Occipital lobe (tissue), 2 donors: ENCODE data around the gene PRSS37. TPM values are rescaled to one million over a fixed set of nuclear protein-coding genes. Genes with fewer than 3 reads are reported as not detected.

Experiments
- DNase-seq: peaks from one replicate; lab custom pipeline; 2025; lab: John Stamatoyannopoulos, UW
- total RNA-seq: library from RNA; depleted of rRNA; stranded (reverse); fragments of >200 nt; gene quantifications from one replicate; pipeline ENCODE4 v1.2.3, GENCODE V29; 2014

The PRSS37 gene
- total RNA-seq, 1 donor from 2014 or later: not detected

DNA sequence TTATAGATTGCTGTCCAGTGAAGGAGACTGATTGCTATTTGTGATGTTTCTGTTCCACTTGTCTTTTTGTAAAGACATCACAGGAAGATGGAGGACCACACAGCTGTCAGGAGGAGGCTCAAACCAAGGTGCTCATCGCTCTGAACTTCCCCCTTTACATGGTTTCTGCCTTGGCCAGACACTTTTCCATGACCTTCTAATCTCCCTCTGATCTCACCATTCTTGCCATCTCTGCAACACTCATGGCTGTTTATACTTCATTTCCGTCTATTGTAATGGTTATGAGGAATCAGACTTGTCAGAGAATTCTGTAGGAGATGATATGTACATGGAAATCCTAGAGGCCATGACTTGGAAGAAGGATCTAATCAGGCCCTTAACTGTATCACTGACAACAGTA lies 53.0 kb downstream of the PRSS37 start:
- no peak for DNase-seq

Other genes starting within 250 kb of the PRSS37 start
- gene DENND11, start 139.3 kb downstream of the PRSS37 start, total RNA-seq: 47.7 TPM
- gene WEE2, start 133.1 kb downstream of the PRSS37 start, total RNA-seq: 0.16 TPM
- gene SSBP1, start 103.1 kb downstream of the PRSS37 start, total RNA-seq: 79.9 TPM
- gene TAS2R3, start 77.4 kb downstream of the PRSS37 start, total RNA-seq: 2.5 TPM
- 4.5 TPM for gene TAS2R4, start 64.8 kb downstream of the PRSS37 start, total RNA-seq
- gene TAS2R5, start 51.3 kb downstream of the PRSS37 start, total RNA-seq: 3.4 TPM
- 0.31 TPM for gene OR9A4, start 74.9 kb upstream of the PRSS37 start, total RNA-seq
- gene CLEC5A, start 105.5 kb upstream of the PRSS37 start, total RNA-seq: not detected
- gene TAS2R38, start 132.3 kb upstream of the PRSS37 start, total RNA-seq: not detected
- 0.16 TPM for gene MGAM, start 154.4 kb upstream of the PRSS37 start, total RNA-seq